Measurements from ENCODE around the gene BDH2.
A peak's percentile ranks its signal among the peaks of the same experiment; 100 is the strongest.

BDH2 gene

DNA sequence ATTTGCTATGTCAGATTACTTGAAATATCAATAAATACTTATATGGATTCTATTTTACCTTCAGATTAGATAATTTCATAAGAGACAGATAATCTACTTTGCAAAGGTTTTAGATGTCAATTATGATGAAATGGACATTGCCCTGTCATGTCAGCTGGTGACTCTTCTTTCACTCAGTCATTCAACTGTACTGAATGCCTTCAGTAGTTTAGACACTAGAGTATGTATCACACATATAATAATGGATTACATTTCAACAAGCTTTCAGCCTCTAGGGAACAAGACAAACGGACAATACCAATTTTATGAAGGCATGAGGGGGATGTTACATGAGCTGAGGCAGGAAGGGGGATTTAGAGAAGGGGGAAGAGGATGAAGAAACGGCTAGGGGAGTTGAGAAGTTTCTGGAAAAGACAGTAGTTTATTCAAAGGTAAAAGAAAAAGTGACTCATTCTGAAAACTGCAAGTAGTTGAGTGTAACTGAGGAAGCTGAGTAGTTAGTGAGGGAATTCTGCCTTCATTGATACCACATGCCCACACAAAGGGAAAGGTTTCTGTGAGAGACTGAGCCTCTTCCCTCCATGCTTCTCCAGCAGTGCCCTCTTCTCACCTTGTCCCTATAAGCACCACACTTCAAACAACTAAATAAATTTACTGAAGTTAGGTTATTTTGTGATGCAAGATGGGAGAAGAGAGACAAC, 48.7 kb downstream of the BDH2 start:
- TF ChIP-seq, protein P1, sequence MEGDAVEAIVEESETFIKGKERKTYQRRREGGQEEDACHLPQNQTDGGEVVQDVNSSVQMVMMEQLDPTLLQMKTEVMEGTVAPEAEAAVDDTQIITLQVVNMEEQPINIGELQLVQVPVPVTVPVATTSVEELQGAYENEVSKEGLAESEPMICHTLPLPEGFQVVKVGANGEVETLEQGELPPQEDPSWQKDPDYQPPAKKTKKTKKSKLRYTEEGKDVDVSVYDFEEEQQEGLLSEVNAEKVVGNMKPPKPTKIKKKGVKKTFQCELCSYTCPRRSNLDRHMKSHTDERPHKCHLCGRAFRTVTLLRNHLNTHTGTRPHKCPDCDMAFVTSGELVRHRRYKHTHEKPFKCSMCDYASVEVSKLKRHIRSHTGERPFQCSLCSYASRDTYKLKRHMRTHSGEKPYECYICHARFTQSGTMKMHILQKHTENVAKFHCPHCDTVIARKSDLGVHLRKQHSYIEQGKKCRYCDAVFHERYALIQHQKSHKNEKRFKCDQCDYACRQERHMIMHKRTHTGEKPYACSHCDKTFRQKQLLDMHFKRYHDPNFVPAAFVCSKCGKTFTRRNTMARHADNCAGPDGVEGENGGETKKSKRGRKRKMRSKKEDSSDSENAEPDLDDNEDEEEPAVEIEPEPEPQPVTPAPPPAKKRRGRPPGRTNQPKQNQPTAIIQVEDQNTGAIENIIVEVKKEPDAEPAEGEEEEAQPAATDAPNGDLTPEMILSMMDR (IDR thresholded peaks at IDR 0.05; ENCODE audit: low read depth, low read length) = no peak
- H3K4me3 ChIP-seq (ENCODE audit: low read depth, low read length) = no peak overlapping the region

- TF ChIP-seq, protein P1 (IDR thresholded peaks at IDR 0.05; ENCODE audit: low read depth, low read length) = peak; percentile 66
- no peak overlapping the region for H3K4me3 ChIP-seq (ENCODE audit: low read depth, low read length)
Observed at GRCh38 chr4:103046416-103047290, 53.0 kb downstream of the BDH2 start.

DNA sequence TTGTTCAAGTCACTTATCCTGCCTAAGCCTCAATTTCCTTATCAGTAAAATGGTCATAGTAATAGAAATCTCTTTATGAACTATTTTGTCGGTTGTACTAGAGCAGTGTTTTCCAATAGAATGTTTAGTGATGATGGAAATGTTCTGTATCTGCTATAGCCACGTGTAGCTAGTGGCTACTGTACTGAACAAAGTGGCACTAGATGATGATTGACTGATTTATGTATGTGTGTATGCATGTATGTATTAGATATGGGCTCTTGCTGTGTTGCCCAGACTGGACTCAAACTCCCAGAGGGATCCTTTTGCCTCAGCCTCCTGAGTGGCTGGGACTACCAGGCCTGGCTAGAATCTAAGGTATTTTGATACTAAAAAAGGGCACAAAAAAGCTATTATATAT, 55.5 kb downstream of the BDH2 start:
- no peak overlapping the region for H3K4me3 ChIP-seq (ENCODE audit: low read depth, low read length)
- TF ChIP-seq, protein P1 (IDR thresholded peaks at IDR 0.05; ENCODE audit: low read depth, low read length) = no peak

GRCh38 chr4:103036169-103036568, 63.5 kb downstream of the BDH2 start:
- no peak overlapping the region for H3K4me3 ChIP-seq (ENCODE audit: low read depth, low read length)
- TF ChIP-seq, protein P1 (IDR thresholded peaks at IDR 0.05; ENCODE audit: low read depth, low read length) = no peak

DNA sequence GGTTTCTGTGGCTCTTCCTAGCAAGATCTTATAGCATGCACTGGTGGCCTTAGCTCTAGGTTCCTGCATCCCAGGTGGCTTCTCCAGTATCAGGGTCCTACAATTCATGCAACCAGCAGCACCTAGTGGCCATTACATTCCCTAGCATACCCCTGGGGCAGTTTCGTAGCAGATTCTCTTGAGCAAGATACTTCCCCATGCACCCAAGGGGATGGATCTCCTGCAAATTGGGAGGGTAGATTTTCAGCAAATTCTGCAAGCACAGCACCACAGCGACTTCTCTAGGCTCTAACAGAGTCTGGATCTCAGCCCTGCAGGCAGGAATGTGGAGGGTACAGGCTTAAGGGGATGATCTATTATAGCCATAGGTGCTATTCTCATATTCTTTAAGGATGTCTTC, 67.1 kb downstream of the BDH2 start:
- TF ChIP-seq, protein P1 (IDR thresholded peaks at IDR 0.05; ENCODE audit: low read depth, low read length) = peak; percentile 57
- no peak overlapping the region for H3K4me3 ChIP-seq (ENCODE audit: low read depth, low read length)

GRCh38 chr4:103030791-103031190, 68.8 kb downstream of the BDH2 start:
- no peak overlapping the region for H3K4me3 ChIP-seq (ENCODE audit: low read depth, low read length)
- TF ChIP-seq, protein P1 (IDR thresholded peaks at IDR 0.05; ENCODE audit: low read depth, low read length) = no peak

DNA sequence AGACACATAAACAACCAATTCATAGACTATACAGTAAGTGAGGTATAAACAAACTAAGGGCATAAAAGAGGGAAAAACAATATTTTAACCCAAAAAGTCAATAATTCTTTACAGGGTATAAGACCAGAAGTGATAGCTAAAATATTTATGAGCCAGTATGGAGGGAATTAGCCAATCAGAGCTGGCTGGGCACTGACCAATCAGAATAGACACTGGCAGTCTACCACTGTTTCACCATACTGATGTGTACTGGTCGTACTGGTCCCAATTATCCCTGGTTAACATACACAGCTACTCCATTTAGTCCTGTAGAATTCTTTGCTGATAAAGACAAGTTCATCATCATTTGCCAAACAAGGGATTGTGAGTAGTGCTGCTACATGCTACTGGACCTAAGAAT, 70.3 kb downstream of the BDH2 start:
- TF ChIP-seq, protein P1 (IDR thresholded peaks at IDR 0.05; ENCODE audit: low read depth, low read length) = no peak
- H3K4me3 ChIP-seq (ENCODE audit: low read depth, low read length) = no peak overlapping the region
